ENCODE data around the gene SHISAL1.

DNA sequence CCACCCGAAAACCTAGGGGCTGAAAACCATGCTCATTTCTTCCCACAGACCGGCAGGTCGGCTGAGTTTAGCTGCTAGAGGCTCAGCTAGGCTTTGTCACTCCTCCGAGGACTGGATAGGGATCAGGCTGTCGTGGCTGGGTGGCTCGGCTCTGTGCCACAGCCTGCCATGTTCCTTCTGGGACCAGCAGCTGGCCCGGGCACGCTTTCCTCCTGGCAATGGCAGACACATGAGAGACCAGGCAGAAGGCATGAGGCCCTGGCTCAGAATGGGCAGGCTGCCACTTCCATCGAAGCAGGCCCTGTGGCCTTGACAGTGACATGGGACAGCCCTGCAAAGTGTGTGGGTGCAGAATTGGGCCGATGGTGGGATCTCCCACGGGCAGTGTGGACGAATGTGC is 111.1 kb downstream of the SHISAL1 start:
- TF ChIP-seq CTCF (IDR thresholded peaks at IDR 0.05; ENCODE audit: low read depth, low read length) (no peak), EZH2phosphoT487 (IDR thresholded peaks at IDR 0.05; ENCODE audit: low read depth) (no peak)

Measured in OCI-LY3 (cell line).